HG03103 (cell line): ENCODE data around the gene CAMK2D.

Experiments
- ATAC-seq: cut with Tn5 transposase; IDR thresholded peaks from one replicate; pipeline ENCODE4 v1.9.1; 2021; ENCODE audit warnings: low read depth; ENCODE audit not compliant: unreplicated experiment

Gene CAMK2D

GRCh38 chr4:113497154-113497884 is 264.2 kb downstream of the CAMK2D start:
- no peak for ATAC-seq

DNA sequence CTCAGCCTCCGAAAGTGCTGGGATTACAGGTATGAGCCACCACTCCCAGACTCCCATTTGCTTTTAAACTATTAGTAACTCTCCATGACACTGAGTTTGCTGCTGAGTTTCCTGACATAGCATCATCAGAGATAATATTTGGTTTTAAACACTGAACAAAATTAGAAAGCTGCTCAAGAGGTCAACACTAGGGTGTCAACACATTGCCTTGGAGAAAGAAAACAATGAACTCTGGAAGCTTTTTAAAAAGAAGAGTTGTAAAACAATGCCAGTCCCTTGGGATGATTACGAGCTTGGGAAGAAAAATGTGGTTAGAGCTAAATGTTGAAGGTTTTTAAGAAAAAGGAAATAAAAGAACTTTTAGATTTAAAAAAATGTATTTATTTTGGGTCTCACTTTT is 264.8 kb downstream of the CAMK2D start:
- ATAC-seq, result no peak

GRCh38 chr4:113495790-113496189 is 265.7 kb downstream of the CAMK2D start:
- ATAC-seq, result no peak

DNA sequence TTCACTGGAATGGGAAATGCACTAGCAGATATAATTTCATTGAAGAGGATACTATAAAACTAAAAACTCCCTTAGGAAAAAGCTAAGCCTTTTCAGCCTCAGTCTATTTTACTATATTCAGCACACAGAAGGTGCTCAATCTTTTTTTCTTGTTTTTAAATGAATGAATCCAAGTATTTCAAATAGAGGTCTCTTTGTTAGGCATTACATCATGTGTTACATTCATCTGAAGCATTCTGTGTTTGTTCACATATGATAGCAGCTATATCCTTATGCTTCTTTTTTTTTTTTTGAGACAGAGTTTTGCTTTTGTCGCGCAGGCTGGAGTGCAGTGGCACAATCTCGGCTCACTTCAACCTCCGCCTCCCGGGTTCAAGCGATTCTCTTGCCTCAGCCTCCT is 278.4 kb downstream of the CAMK2D start:
- no peak for ATAC-seq

- no peak for ATAC-seq
These were observed 279.2 kb downstream of the CAMK2D start for GRCh38 chr4:113482325-113482724.

- ATAC-seq, result no peak
These were observed 279.7 kb downstream of the CAMK2D start for GRCh38 chr4:113481820-113482219.

- ATAC-seq, result no peak
These were observed 281.4 kb downstream of the CAMK2D start for GRCh38 chr4:113480109-113480508.

DNA sequence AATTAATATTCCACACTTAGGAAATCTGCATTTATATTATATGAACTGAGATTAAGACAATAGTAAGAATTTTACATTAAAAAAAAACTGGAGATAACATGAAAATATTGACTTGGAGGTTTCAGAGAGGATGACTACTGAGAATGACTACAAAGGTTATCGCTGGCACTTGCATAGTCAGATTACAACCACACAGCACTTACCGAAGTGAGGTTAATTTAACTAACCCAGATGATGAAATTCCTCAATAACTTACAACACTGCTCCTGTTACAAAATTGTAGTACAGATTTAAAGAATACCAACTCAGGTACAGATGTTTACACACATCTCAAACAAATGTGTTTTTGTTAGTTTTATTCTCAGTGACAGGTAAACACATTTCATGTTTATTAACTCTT is 283.5 kb downstream of the CAMK2D start:
- no peak for ATAC-seq

DNA sequence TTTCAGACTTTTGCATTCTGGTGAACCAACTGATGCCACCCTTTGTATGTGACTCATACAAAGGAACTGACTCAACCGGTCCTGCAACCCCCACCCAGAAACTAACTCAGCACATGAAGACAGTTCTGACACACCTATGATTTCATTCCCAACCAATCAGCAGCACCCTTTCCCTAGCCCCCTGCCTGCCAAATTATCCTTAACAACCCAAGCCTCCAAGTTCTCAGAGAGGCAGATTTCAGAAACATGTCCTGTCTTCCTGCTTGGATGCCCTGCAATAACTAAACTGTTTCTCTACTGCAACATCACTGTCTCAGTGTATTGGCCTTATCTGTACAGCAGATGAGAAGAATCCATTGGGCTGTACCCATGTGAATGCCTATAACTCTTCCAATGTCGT is 284.7 kb downstream of the CAMK2D start:
- no peak for ATAC-seq

- ATAC-seq, result no peak
These were observed 287.5 kb downstream of the CAMK2D start for GRCh38 chr4:113474017-113474416.

- ATAC-seq, result no peak
These were observed 288.7 kb downstream of the CAMK2D start for GRCh38 chr4:113472864-113473263.

DNA sequence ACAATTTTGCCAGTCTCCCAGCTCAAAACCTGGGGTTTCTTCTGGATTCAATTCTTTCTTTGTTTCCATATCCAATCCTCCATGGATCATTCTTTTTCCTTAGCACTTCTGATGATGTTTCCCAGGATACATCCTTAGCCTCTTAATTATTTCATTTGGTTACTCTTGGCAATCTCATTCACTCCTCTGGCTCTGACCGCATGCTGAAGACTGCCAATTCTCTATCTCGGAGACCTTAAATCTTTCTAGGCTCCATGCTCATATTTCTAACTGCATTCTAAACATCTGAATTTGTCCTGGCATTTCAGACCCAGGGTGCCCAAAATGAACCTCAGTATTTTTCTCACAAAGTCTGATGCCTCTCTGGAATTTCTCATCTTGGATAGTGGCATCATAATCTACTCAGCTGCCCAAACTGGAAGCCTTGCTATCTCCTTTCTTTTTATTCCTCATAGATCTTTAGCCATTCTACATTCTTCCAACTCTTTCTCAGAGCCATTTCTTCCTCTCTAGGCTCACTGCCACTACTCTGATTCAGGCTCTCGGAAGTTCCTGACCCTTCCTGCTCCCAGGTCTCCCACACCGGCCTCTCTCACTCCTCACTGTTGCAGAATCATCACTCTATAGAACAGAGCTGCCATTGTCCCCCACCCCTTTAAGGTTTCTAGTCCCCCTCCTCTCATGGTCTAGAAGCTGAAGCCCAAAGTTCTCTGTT is 290.2 kb downstream of the CAMK2D start:
- ATAC-seq, result no peak

DNA sequence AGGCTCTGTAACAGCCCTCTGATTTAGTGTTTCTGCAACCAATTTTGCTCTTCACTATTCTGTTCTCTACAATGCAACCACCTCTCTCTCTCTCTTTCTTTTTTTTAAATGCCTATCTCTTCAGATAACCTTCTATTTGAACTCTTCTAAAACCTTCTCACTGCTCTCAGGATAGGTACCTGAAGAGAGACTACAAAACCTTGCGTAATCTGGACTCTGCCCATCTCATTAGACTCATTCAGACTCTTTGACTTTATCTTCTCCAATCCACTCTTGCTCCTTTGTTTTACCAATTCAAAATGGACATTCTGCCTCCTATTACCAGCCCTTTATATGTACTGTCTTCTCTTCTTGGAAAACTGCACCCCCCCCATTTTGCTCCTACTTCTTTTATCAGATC is 291.6 kb downstream of the CAMK2D start:
- ATAC-seq, result no peak

DNA sequence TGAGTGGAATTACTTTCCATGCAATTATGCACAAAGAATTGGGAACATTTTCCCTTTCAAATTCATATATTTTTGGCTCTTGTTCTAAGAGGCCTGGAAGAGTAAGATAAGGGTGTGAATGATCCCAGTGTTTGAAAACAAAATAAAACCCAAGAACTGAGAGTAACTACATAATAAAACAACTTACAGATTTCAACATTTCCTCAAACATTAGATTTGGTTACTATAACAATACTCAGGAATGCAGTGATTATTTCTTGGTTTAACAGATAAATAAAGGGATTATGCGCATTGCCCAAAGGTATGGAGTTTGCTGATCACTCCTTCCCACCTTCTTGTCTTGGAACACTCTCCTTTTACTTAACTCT is 292.5 kb downstream of the CAMK2D start:
- ATAC-seq, result no peak

GRCh38 chr4:113468165-113469022 is 293.1 kb downstream of the CAMK2D start:
- ATAC-seq, result no peak

GRCh38 chr4:113467581-113467980 is 294.0 kb downstream of the CAMK2D start:
- no peak for ATAC-seq

DNA sequence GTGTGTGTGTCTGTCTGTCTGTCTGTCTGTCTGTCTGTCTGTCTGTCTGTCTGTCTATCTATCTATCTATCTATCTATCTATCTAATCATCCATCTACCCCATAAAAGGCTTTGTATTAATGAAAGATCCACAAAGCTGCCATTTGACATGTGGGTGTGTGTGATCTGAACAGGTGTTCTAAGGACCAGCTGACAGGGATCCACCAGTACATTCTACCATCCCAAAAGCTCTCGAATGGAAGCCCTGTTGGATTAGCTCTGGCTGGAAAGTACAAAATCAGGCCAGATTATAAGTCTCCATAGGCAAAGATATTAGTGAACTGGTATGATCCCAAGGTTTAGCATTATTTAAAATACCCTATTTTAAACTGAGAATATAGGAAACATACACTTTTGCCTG is 299.3 kb downstream of the CAMK2D start:
- no peak for ATAC-seq

DNA sequence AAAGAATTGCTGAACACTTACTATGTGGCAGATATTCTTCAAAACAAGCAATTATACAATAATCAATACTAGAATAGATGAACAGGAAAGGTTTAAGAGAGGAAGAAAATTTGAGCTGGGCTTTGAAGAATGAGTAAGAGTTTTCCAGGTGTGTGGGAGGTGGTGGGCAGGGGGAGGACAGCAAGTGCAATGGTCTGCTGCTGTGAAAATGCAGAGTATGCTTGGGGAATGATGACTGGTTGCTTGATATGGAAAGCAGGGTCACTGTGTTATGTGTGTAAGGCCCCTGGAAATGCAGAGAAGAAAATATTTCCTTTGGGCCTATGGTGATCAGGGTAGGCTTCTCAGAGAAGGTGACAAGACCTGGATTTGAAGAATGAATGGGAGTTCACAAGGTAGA is 300.3 kb downstream of the CAMK2D start:
- ATAC-seq, result no peak

GRCh38 chr4:113457886-113458285 is 303.7 kb downstream of the CAMK2D start:
- ATAC-seq, result no peak

DNA sequence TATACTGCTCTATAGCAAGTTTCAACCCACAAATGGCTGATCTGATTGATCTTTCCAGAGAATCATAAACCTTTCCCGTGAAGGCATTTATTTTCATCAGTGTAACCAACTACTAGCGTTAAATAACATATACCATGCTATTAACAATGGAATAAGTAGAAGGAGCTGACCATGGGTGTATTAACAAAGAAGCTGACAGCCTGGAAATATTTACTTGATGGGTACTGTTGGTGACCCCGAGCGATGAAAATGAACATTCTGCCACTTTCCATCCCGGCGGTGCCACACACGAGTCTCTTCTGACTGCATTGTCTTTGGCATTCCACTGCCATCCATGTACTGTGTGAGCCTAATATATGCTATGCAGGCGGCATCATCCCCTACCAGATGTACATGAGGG is 304.4 kb downstream of the CAMK2D start:
- no peak for ATAC-seq

GRCh38 chr4:113455061-113455460 is 306.5 kb downstream of the CAMK2D start:
- ATAC-seq, result no peak
